Activated CD8-positive, alpha-beta T cell treated with anti-CD3 and anti-CD28 coated beads for 36 hours (primary cell): Measurements from ENCODE around the gene GABBR2. TPM values are rescaled to one million over a fixed set of nuclear protein-coding genes. Genes with fewer than 3 reads are reported as not detected.

Source experiments
- ATAC-seq: fragments of 200-7000 bp; cut with Tn5 transposase; one replicate; pipeline ENCODE4 v1.10.0; 2021; ENCODE audit warnings: mild to moderate bottlenecking, moderate library complexity
- CTCF ChIA-PET: fragments of 350-600 bp; sonication (Branson Sonifier 250); formaldehyde crosslinking; loops from one replicate; lab custom pipeline; 2021; ENCODE audit warnings: antibody characterized with exemption; lab: Charles Lee
- POLR2A ChIA-PET: fragments of 350-600 bp; sonication (Branson Sonifier 250); formaldehyde crosslinking; loops from one replicate; lab custom pipeline; 2021; ENCODE audit warnings: antibody characterized with exemption; lab: Charles Lee
- DNase-seq: peaks from one replicate; pipeline ENCODE4 v3.0.0-alpha.2; 2020
- H3K27ac Mint-ChIP-seq: one replicate; pipeline ENCODE4 v1.8.0; 2021; ENCODE audit warnings: mild to moderate bottlenecking, mixed read lengths
- H3K27me3 Mint-ChIP-seq: one replicate; pipeline ENCODE4 v1.8.0; 2021; ENCODE audit warnings: mixed read lengths
- H3K36me3 Mint-ChIP-seq: one replicate; pipeline ENCODE4 v1.8.0; 2021; ENCODE audit warnings: low read depth, mixed read lengths
- H3K4me1 Mint-ChIP-seq: one replicate; pipeline ENCODE4 v1.8.0; 2021; ENCODE audit warnings: low read depth, mixed read lengths
- H3K4me3 Mint-ChIP-seq: one replicate; pipeline ENCODE4 v1.8.0; 2021; ENCODE audit warnings: mild to moderate bottlenecking, moderate library complexity, mixed read lengths
- H3K9me3 Mint-ChIP-seq: one replicate; pipeline ENCODE4 v1.8.0; 2021; ENCODE audit warnings: mixed read lengths
- intact Hi-C: fragments of 100-400 bp; cut with micrococcal nuclease; formaldehyde crosslinking; loops from one replicate; pipeline ENCODE4 v1.10.0; 2022
- total RNA-seq, 2 experiments: library from RNA; stranded (reverse); gene quantifications; one replicate each; pipeline ENCODE4 v1.2.3, GENCODE V29; 2021
- TF ChIP-seq, protein P1 (sequence below): fragments of 200-600 bp; IDR thresholded peaks from one replicate; pipeline ENCODE4 v1.8.0; 2022; ENCODE audit warnings: antibody characterized with exemption, mild to moderate bottlenecking

GABBR2 gene
- total RNA-seq, 2 experiments from 2014 or later, result not detected

DNA sequence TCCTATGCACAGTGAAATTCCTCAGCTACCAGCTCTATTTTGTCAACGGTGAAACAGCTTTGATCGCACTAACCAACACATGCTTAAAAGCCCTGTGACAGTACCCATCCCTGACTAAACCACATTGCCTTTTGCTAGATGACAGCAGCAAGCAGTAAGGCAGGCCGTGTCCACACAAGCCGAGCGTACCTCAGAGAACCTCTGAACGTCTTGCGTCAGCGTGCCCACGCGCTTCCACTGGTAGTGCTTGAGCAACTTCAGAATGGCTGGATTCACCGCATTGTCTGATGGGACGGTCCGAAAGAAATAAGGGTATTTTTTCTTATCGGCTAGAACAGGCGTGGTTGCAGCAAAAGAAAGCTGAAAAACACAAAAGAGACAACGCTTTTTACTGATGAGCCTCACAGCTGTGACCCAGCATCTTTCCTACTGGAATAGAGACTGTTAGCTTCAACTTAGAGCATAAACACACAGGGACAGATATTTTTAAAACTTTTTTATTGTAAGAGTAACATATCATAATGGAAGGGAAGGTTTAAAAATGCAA lies 167.0 kb downstream of the GABBR2 start:
- Mint-ChIP-seq H3K27me3 (peaks cover 2% of the 10 kb centered on the region), H3K27ac (no peak overlapping the region), H3K4me1 (no peaks in the 10 kb centered on the region), H3K36me3 (no peaks in the 10 kb centered on the region), H3K4me3 (no peak overlapping the region), H3K9me3 (no peaks in the 10 kb centered on the region)
- TF ChIP-seq, protein P1, sequence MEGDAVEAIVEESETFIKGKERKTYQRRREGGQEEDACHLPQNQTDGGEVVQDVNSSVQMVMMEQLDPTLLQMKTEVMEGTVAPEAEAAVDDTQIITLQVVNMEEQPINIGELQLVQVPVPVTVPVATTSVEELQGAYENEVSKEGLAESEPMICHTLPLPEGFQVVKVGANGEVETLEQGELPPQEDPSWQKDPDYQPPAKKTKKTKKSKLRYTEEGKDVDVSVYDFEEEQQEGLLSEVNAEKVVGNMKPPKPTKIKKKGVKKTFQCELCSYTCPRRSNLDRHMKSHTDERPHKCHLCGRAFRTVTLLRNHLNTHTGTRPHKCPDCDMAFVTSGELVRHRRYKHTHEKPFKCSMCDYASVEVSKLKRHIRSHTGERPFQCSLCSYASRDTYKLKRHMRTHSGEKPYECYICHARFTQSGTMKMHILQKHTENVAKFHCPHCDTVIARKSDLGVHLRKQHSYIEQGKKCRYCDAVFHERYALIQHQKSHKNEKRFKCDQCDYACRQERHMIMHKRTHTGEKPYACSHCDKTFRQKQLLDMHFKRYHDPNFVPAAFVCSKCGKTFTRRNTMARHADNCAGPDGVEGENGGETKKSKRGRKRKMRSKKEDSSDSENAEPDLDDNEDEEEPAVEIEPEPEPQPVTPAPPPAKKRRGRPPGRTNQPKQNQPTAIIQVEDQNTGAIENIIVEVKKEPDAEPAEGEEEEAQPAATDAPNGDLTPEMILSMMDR, result no peak
- CTCF ChIA-PET, result no interaction called here
- ATAC-seq (no peak), DNase-seq (no peak)
- intact Hi-C loops, result no loop called here
- POLR2A ChIA-PET, result no interaction called here

DNA sequence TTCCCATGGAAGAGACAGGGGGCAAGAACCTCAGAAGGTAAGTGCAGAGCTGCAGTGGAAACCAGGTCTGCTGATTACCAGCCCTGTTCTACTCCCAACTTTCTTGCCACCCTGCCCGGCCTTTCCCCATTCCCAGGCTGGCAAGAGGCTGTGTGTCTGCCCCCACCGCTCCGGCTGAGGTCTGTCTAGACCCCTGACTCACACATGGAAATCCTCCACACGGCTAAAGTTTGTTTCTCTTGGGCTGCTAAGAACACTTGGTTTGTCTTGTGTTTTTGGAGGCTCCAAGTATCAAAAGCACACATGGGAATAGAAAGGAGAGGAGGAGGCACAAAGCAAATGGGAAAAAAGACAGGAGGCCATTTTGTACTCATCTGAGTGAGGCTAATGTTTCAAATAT lies 168.3 kb downstream of the GABBR2 start:
- DNase-seq, result no peak
- Mint-ChIP-seq H3K4me3 (no peak overlapping the region), H3K36me3 (no peaks in the 10 kb centered on the region), H3K9me3 (no peaks in the 10 kb centered on the region), H3K27ac (no peak overlapping the region), H3K4me1 (no peaks in the 10 kb centered on the region), H3K27me3 (no peaks in the 10 kb centered on the region)
- ChIA-PET CTCF (no interaction called here), POLR2A (no interaction called here)
- intact Hi-C loops, result no loop called here
- no peak for ATAC-seq
- TF ChIP-seq, protein P1, result no peak

DNA sequence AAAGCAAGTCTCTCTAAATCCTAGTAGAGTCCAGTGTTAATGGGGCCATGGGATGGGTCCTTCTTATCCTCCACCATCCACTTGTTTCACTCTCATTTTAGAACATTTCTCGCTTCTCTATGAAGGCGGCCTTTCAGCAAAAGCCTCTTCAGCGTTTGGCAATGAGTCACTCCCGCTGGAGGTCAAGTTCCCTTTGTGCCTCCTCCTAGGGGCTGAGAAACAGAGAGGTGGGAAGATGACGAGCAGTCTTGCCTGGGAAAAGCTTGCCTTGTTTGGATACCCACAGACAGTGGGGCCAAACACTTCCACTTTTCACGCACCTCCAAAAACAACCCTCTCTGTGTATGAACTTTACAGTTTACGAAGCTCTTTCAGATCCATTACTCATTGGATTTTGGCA lies 168.8 kb downstream of the GABBR2 start:
- H3K4me1 Mint-ChIP-seq, result no peaks in the 10 kb centered on the region
- ChIA-PET POLR2A (no interaction called here), CTCF (no interaction called here)
- H3K27ac Mint-ChIP-seq, result no peak overlapping the region
- intact Hi-C loops, result no loop called here
- ATAC-seq, result no peak
- no peaks in the 10 kb centered on the region for H3K9me3 Mint-ChIP-seq
- no peak overlapping the region for H3K4me3 Mint-ChIP-seq
- no peaks in the 10 kb centered on the region for H3K36me3 Mint-ChIP-seq
- no peaks in the 10 kb centered on the region for H3K27me3 Mint-ChIP-seq
- TF ChIP-seq, protein P1, result no peak
- no peak for DNase-seq

DNA sequence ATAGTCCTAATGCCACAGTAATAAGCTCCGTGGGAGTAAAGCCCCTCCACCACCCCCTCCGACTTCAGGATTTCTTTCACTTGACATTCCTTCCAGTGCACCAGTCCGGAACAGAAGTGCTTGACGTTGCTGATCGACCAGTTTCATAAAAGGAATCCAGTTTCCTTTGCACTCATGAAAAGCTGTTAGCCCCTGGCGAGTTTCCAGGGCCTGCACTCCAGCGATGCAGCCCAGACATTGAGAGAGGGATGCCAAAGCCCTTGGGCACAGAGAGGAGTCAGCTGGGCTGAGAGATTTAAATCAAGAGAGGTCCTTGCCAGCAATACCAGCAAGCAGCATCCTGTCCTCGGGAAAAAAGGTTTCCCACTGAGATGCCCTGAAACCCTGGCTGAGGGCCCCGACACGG lies 170.1 kb downstream of the GABBR2 start:
- DNase-seq (no peak), ATAC-seq (no peak)
- H3K36me3 Mint-ChIP-seq, result no peaks in the 10 kb centered on the region
- H3K4me3 Mint-ChIP-seq, result no peak overlapping the region
- intact Hi-C loops, result no loop called here
- POLR2A ChIA-PET, result no interaction called here
- no peaks in the 10 kb centered on the region for H3K4me1 Mint-ChIP-seq
- no peaks in the 10 kb centered on the region for H3K9me3 Mint-ChIP-seq
- TF ChIP-seq, protein P1, result no peak
- no peak overlapping the region for H3K27ac Mint-ChIP-seq
- no peaks in the 10 kb centered on the region for H3K27me3 Mint-ChIP-seq
- CTCF ChIA-PET, result interaction anchor here (1.0 kb wide), 1 partner anchor 10 kb away, joined by 5 read pairs; no protein-coding TSS in a partner anchor

DNA sequence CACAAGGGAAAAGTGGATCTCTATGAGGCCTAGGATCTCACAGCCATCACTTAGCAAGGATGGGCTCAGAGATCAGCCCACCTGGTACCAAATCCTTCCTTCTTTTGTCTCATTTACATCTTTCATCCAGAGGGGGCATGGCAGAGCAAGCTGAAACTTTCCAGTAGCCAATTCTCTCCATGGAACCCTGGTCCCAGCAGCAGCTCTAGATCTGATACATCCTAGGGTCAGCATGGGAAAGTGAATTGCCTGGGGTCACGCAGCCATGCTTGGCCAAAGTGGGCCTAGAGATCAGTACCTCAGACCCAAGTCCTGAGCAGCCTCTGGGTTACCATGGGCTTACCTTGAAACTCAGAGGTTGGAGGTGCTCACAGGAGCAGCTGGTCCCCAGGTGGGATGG lies 170.5 kb downstream of the GABBR2 start:
- Mint-ChIP-seq H3K4me3 (no peak overlapping the region), H3K9me3 (no peaks in the 10 kb centered on the region), H3K27ac (no peak overlapping the region), H3K4me1 (no peaks in the 10 kb centered on the region), H3K27me3 (no peaks in the 10 kb centered on the region), H3K36me3 (no peaks in the 10 kb centered on the region)
- intact Hi-C loops, result no loop called here
- CTCF ChIA-PET, result interaction anchor here (1.0 kb wide), 1 partner anchor 10 kb away, joined by 5 read pairs; no protein-coding TSS in a partner anchor
- TF ChIP-seq, protein P1, result no peak
- POLR2A ChIA-PET, result no interaction called here
- ATAC-seq (no peak), DNase-seq (no peak)
